GM03348 (cell line): ENCODE measurements around the gene LTBP2.

Experiments
- DNase-seq: peaks from one replicate; pipeline ENCODE4 v3.0.0; 2012; ENCODE audit warnings: low spot score

Gene LTBP2

DNA sequence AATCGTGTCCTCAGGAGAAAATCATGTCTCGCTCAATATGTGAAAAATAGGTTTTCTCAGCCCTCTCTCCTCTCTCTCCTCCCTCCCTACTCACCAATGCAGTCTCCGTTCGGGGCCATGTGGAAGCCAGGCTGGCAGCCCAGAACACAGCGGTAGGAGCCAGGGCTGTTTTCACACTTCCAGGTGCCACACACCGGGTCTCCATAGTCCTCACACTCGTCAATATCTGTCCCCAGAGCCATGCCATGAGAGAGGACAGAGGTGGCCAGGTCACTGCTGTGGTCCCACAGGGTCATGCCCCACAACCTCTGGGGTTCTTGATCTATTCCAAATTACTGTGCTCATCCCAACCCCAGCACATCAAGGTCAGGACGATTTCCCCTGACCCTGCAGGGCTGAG is 105.0 kb downstream of the LTBP2 start:
- DNase-seq = no peak

- no peak for DNase-seq
Measured at GRCh38 chr14:74506411-74506851, 105.6 kb downstream of the LTBP2 start.

GRCh38 chr14:74505831-74506230 is 106.2 kb downstream of the LTBP2 start:
- no peak for DNase-seq

- no peak for DNase-seq
Measured at GRCh38 chr14:74504874-74505720, 106.9 kb downstream of the LTBP2 start.

- no peak for DNase-seq
Measured at GRCh38 chr14:74504412-74504811, 107.6 kb downstream of the LTBP2 start.

DNA sequence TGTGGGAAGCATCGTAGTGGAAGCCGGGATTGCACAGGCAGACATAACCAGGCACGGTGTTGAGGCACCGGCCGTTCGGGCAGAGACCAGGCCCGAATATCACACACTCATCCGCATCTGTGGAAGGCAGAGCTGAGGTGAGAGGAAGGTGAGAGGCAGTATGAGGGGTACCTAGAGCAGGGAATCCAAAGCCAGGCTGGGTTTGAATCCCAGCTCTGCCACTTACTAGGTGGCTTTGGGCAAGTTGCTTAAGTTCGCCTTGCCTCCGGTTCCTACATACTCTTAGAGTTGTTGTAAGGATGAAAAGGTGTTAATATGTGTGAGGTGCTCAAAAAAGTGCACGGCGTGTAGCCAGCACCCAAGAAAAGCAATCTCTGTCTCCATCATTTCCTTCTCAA is 108.1 kb downstream of the LTBP2 start:
- DNase-seq = no peak

- no peak for DNase-seq
Measured at GRCh38 chr14:74503291-74503937, 108.6 kb downstream of the LTBP2 start.

DNA sequence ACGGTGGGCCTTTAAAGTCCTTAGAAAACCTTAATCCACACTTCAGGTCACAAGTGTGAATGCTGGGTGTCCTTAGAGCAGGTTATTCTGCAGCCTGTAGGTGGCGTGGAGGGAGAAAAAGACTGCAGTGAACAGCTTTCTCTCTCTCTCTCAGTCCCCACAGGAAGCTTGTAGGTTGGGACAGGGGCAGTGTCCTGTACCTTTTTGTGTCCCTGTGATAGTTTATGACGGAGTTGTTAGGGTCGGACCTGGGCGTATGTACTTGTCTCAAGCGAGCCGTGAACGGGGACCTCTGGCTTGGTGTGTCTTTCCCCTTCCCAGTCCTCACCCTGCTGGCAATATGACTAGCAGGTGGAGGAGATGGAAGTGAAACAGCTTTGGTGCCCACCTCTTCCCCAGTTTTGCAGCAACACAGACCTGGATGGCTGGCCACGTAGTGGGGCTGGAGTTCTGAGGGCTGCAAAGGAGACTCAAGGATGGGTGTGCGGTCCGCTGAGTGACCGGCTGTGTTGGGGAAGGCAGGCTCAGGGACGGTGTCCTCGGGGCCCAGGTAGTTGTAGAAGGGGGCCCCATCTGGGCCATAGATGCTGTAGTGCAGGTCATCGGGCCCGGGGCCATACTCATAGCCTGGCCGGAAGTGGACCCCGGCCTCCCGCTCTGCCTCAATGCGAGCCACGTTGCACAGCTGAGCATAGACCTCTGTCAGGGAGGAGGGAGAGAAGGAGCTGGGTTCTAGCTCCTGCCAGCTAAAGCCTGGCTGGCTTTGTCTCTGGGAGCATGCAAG is 109.6 kb downstream of the LTBP2 start:
- no peak for DNase-seq

DNA sequence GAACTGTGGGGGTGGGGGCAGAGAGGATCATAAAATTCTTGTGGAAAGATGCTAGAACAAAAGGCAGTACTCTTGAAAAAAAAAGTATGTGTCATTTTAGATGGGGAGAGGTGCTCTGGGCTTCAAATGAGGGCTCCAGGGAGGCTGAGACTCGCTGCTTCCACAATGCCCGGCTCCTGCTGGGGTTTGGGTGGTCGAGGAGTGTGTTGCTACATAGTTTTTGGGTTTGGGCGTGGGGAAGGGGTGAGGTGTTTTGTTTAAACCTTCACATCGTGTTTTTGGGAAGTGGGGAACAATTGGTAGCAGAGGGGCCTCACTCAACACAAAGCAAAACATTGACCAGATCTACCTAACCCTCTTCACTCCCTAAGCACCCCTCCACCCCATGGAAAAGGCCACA is 110.3 kb downstream of the LTBP2 start:
- DNase-seq = no peak

DNA sequence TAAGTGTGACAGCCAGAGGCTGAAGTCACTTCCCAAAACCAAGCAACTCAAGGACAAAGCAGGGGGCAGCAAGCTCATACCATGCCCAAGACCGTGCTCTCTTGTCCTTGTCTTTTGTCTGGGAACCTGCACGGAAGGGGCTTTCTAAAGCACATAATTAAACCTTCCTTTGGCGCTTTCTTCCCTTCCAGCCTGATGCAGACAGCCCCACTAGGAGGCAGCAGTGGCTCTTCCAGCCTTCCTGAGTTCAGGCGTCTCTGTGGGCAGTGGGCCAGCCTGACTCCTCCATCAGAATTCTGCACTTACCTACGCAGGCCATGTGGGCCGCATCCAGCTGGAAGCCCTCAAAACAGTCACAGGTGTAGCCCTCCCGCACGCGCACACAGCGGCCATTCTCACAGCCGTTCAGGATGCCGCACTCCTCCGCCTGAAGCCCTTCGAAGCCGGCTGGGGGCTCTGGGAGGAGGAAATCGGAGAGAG is 110.9 kb downstream of the LTBP2 start:
- peak; percentile 76 for DNase-seq

- no peak for DNase-seq
Measured at GRCh38 chr14:74500417-74501134, 111.5 kb downstream of the LTBP2 start.

- no peak for DNase-seq
Measured at GRCh38 chr14:74495356-74495755, 116.7 kb downstream of the LTBP2 start.

DNA sequence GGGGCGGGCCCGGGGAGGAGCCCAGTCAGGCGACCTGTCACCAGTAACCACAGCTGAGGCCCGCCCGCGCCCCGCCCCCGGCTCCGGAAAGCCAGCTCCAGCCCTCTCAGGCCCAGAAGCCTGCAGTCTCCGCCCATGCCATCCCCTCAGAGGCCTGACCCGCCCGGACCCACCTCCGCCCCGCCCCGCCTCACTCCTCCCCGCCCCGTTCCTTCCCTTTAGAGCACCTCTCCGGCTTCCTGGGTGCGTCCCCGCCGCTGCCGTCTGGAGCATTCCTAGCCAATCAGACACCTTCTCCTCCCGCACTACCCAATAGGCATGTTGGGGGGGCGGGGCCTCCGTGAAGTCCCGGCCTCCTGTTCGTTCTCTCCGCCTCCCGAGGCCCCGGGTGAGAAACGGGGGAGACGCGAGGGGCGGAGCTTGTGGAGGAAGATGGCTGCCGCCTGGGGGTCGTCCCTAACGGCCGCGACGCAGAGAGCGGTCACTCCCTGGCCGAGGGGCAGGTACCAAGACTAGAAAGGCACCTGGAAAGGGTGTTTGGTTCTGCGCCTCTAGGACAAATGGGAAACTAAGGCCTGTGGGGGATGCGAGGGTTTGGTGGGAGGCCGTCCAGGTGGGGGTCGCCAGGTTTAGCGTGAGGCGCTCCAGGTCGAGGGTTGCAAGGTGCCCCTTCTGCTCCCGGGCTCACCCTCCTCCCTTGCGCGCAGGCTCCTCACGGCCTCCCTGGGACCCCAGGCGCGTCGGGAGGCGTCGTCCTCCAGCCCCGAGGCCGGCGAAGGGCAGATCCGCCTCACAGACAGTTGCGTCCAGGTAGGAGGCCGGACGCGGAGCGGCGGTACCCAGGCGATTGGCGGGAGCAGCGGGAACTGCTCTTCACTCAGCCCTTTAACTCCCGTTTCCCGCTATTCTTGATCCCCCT is 118.4 kb downstream of the LTBP2 start, which contains the start of gene ISCA2:
Gene ISCA2, plus strand, starts transcription at position 423 of the 919 bp plus-strand sequence. Its CDS starts 10 bp downstream, at position 433.
- DNase-seq = peak; percentile 99

DNA sequence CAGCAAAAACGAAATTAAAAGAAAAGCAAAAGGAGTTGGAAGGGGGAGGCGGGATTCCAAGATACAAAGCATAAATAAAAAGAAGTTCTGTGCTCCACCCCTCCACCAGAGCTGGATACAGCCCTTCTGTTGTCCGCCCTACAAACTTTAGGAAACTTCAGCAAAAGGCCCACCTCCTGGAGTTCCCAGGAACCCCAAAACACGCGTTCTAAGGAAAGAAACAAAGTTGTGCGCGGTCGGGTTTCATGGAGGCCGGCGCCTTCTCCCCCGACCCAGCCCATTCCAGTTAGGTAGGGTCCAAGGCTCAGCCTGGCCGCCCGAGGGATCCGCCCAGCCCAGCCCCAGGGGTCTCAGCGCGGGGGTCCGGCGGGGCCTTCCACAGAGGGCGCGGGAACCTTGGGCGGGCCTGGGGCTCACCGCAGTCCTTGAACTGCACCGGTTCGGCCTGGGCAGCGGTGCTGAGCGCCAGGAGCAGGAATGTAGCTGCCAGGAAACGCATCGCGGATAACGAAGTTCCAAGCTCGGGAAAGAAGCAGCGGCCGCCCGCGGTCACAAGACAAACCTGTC is 119.2 kb downstream of the LTBP2 start, which contains the start of gene NPC2:
Gene NPC2, minus strand, starts transcription at position 530 of the 567 bp plus-strand sequence. Its CDS starts 31 bp downstream, at position 499.
- DNase-seq = no peak

GRCh38 chr14:74491956-74492775 is 119.9 kb downstream of the LTBP2 start:
- DNase-seq = peak; percentile 55

- DNase-seq = no peak
Measured at GRCh38 chr14:74490486-74490885, 121.6 kb downstream of the LTBP2 start.

DNA sequence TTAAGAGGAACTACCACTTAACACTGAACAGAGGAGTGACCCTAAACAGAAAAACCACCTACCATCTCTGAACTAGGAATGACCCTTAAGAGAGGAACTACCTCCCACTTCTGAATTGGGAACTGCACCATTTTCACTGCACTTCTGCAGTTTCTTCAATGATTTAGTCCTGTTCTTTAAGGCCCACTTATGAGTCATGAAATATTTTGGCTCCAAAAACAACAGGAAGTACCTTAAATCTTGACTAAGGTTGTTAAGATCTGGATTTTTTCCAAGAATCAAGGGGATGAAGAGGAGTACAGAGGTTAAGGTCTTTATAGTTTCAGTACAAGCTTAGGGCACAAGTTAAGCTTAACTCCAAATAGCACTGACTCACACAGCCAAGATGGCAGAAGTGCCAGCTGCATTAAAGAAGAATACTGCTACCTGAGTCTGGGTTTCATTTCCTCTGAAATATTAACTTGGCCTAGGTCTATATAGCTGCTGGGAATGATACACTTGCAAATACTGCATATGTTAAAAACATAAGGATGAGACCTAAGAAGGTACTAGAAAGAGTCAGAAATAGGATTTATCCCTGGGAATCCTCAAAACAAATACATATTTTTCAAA is 123.1 kb downstream of the LTBP2 start:
- no peak for DNase-seq

DNA sequence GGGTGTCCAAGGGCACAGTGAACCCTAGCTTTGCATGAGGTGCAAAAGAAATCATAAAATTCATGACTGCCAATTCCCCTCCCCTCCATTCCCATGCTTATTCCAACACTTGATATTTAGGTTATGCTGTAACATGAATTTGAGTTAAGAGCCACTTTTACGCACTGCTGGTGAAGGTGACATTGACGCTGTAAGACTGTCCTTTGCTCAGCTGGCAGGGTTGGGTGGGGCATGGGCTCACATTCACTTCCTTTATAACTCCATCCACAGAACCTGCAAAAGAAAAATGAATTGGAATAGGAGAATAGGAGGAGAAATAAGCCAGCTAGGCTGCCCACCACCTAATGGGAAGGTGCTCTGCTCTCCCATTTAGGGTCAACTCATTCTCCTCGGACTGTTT is 125.9 kb downstream of the LTBP2 start:
- no peak for DNase-seq

GRCh38 chr14:74483321-74483720 is 128.7 kb downstream of the LTBP2 start:
- DNase-seq = peak; percentile 24
